ENCODE measurements around the gene KRT1.

Gene KRT1

GRCh38 chr12:52650520-52651081 is 29.6 kb downstream of the KRT1 start:
- Mint-ChIP-seq H3K27ac (no peak overlapping the region), H3K27me3 (no peaks in the 10 kb centered on the region), H3K4me3 (no peak overlapping the region), H3K4me1 (ENCODE audit: low read depth) (peaks cover 58% of the 10 kb centered on the region), H3K36me3 (peaks cover 3% of the 10 kb centered on the region), H3K9me3 (ENCODE audit: low read depth) (no peaks in the 10 kb centered on the region)

GRCh38 chr12:52649066-52649465 is 31.1 kb downstream of the KRT1 start:
- Mint-ChIP-seq H3K4me1 (ENCODE audit: low read depth) (peaks cover 66% of the 10 kb centered on the region), H3K4me3 (peak overlapping the region; percentile 21), H3K27me3 (no peaks in the 10 kb centered on the region), H3K27ac (no peak overlapping the region), H3K9me3 (ENCODE audit: low read depth) (no peaks in the 10 kb centered on the region), H3K36me3 (peaks cover 3% of the 10 kb centered on the region)

GRCh38 chr12:52648012-52648550 is 32.1 kb downstream of the KRT1 start:
- Mint-ChIP-seq H3K9me3 (ENCODE audit: low read depth) (no peaks in the 10 kb centered on the region), H3K4me3 (no peak overlapping the region), H3K36me3 (no peaks in the 10 kb centered on the region), H3K27me3 (no peaks in the 10 kb centered on the region), H3K27ac (no peak overlapping the region), H3K4me1 (ENCODE audit: low read depth) (peaks cover 75% of the 10 kb centered on the region)

- H3K27ac Mint-ChIP-seq = no peak overlapping the region
These were observed 32.6 kb downstream of the KRT1 start for GRCh38 chr12:52647601-52648000.

GRCh38 chr12:52646613-52647012 is 33.6 kb downstream of the KRT1 start:
- H3K4me1 Mint-ChIP-seq (ENCODE audit: low read depth) = peaks cover 87% of the 10 kb centered on the region
- H3K4me3 Mint-ChIP-seq = peak overlapping the region; percentile 69
- H3K27ac Mint-ChIP-seq = peak overlapping the region; percentile 95
- H3K9me3 Mint-ChIP-seq (ENCODE audit: low read depth) = no peaks in the 10 kb centered on the region
- H3K27me3 Mint-ChIP-seq = no peaks in the 10 kb centered on the region
- H3K36me3 Mint-ChIP-seq = no peaks in the 10 kb centered on the region

More at GRCh38 chr12:52647601-52648000, 32.6 kb downstream of the KRT1 start:
- Mint-ChIP-seq H3K4me3 (no peak overlapping the region), H3K36me3 (no peaks in the 10 kb centered on the region), H3K4me1 (ENCODE audit: low read depth) (peaks cover 78% of the 10 kb centered on the region), H3K27me3 (no peaks in the 10 kb centered on the region), H3K9me3 (ENCODE audit: low read depth) (no peaks in the 10 kb centered on the region)

- Mint-ChIP-seq H3K27me3 (no peaks in the 10 kb centered on the region), H3K36me3 (no peaks in the 10 kb centered on the region), H3K27ac (peak overlapping the region; percentile 95), H3K4me3 (peak overlapping the region; percentile 69), H3K4me1 (ENCODE audit: low read depth) (peaks cover 93% of the 10 kb centered on the region), H3K9me3 (ENCODE audit: low read depth) (no peaks in the 10 kb centered on the region)
These were observed 34.2 kb downstream of the KRT1 start for GRCh38 chr12:52645982-52646381.

GRCh38 chr12:52645120-52645761 is 35.0 kb downstream of the KRT1 start:
- H3K9me3 Mint-ChIP-seq (ENCODE audit: low read depth) = no peaks in the 10 kb centered on the region
- H3K27ac Mint-ChIP-seq = peak overlapping the region; percentile 95
- H3K4me3 Mint-ChIP-seq = peak overlapping the region; percentile 69
- H3K36me3 Mint-ChIP-seq = no peaks in the 10 kb centered on the region
- H3K4me1 Mint-ChIP-seq (ENCODE audit: low read depth) = peaks cover 97% of the 10 kb centered on the region
- H3K27me3 Mint-ChIP-seq = no peaks in the 10 kb centered on the region

- H3K27ac Mint-ChIP-seq = no peak overlapping the region
- no peaks in the 10 kb centered on the region for H3K27me3 Mint-ChIP-seq
- peaks cover 86% of the 10 kb centered on the region for H3K4me1 Mint-ChIP-seq (ENCODE audit: low read depth)
- no peak overlapping the region for H3K4me3 Mint-ChIP-seq
- no peaks in the 10 kb centered on the region for H3K9me3 Mint-ChIP-seq (ENCODE audit: low read depth)
- H3K36me3 Mint-ChIP-seq = no peaks in the 10 kb centered on the region
These were observed 36.2 kb downstream of the KRT1 start for GRCh38 chr12:52644078-52644415.

- H3K4me3 Mint-ChIP-seq = peak overlapping the region; percentile 35
- peaks cover 80% of the 10 kb centered on the region for H3K4me1 Mint-ChIP-seq (ENCODE audit: low read depth)
These were observed 36.8 kb downstream of the KRT1 start for GRCh38 chr12:52643233-52644077.

GRCh38 chr12:52641468-52641867 is 38.7 kb downstream of the KRT1 start:
- Mint-ChIP-seq H3K36me3 (peaks cover 2% of the 10 kb centered on the region), H3K27me3 (no peaks in the 10 kb centered on the region), H3K4me1 (ENCODE audit: low read depth) (peaks cover 71% of the 10 kb centered on the region), H3K9me3 (ENCODE audit: low read depth) (no peaks in the 10 kb centered on the region), H3K4me3 (peak overlapping the region; percentile 45), H3K27ac (peak overlapping the region; percentile 55)

More at GRCh38 chr12:52643233-52644077, 36.8 kb downstream of the KRT1 start:
- Mint-ChIP-seq H3K9me3 (ENCODE audit: low read depth) (no peaks in the 10 kb centered on the region), H3K27ac (peak overlapping the region; percentile 67), H3K36me3 (no peaks in the 10 kb centered on the region), H3K27me3 (no peaks in the 10 kb centered on the region)

- Mint-ChIP-seq H3K36me3 (peaks cover 2% of the 10 kb centered on the region), H3K9me3 (ENCODE audit: low read depth) (no peaks in the 10 kb centered on the region), H3K27me3 (no peaks in the 10 kb centered on the region), H3K4me1 (ENCODE audit: low read depth) (peaks cover 64% of the 10 kb centered on the region), H3K4me3 (no peak overlapping the region), H3K27ac (no peak overlapping the region)
These were observed 42.9 kb downstream of the KRT1 start for GRCh38 chr12:52637299-52637698.

- Mint-ChIP-seq H3K9me3 (ENCODE audit: low read depth) (no peaks in the 10 kb centered on the region), H3K27ac (no peak overlapping the region), H3K27me3 (no peaks in the 10 kb centered on the region), H3K36me3 (peaks cover 2% of the 10 kb centered on the region), H3K4me1 (ENCODE audit: low read depth) (peaks cover 64% of the 10 kb centered on the region), H3K4me3 (no peak overlapping the region)
These were observed 43.5 kb downstream of the KRT1 start for GRCh38 chr12:52636592-52637258.

GRCh38 chr12:52636189-52636588 is 44.0 kb downstream of the KRT1 start:
- H3K27me3 Mint-ChIP-seq = no peaks in the 10 kb centered on the region
- peak overlapping the region; percentile 28 for H3K27ac Mint-ChIP-seq
- H3K9me3 Mint-ChIP-seq (ENCODE audit: low read depth) = no peaks in the 10 kb centered on the region
- H3K4me1 Mint-ChIP-seq (ENCODE audit: low read depth) = peaks cover 64% of the 10 kb centered on the region
- peaks cover 2% of the 10 kb centered on the region for H3K36me3 Mint-ChIP-seq
- no peak overlapping the region for H3K4me3 Mint-ChIP-seq

GRCh38 chr12:52634266-52635056 is 45.7 kb downstream of the KRT1 start:
- Mint-ChIP-seq H3K4me1 (ENCODE audit: low read depth) (peaks cover 74% of the 10 kb centered on the region), H3K27me3 (no peaks in the 10 kb centered on the region), H3K4me3 (peak overlapping the region; percentile 33), H3K9me3 (ENCODE audit: low read depth) (no peaks in the 10 kb centered on the region), H3K27ac (peak overlapping the region; percentile 35), H3K36me3 (peaks cover 2% of the 10 kb centered on the region)

Data from activated naive CD8-positive, alpha-beta T cell (primary cell).